Chondrocyte (in vitro differentiated cells): ENCODE measurements around the gene PMP22. TPM values are rescaled to one million over a fixed set of nuclear protein-coding genes. Genes with fewer than 3 reads are reported as not detected.
A peak's percentile ranks its signal among the peaks of the same experiment; 100 is the strongest.

Experiments
- DNase-seq: peaks from one replicate; pipeline ENCODE4 v3.0.0; 2021; ENCODE audit warnings: mixed read lengths, low spot score
- H3K27ac Mint-ChIP-seq: one replicate; pipeline ENCODE4 v1.8.0; 2021; ENCODE audit warnings: mild to moderate bottlenecking, moderate library complexity, mixed read lengths; ENCODE audit not compliant: unreplicated experiment
- H3K27me3 Mint-ChIP-seq: 2 replicates; pipeline ENCODE4 v1.8.0; 2021; ENCODE audit warnings: low read depth, mixed read lengths
- H3K36me3 Mint-ChIP-seq: 2 replicates; pipeline ENCODE4 v1.8.0; 2021; ENCODE audit warnings: low read depth, mixed read lengths
- H3K4me1 Mint-ChIP-seq: 2 replicates; pipeline ENCODE4 v1.8.0; 2021; ENCODE audit warnings: low read depth, mild to moderate bottlenecking, mixed read lengths
- H3K4me3 Mint-ChIP-seq: one replicate; pipeline ENCODE4 v1.8.0; 2021; ENCODE audit warnings: mild to moderate bottlenecking, moderate library complexity, mixed read lengths; ENCODE audit not compliant: unreplicated experiment
- H3K9me3 Mint-ChIP-seq: 2 replicates; pipeline ENCODE4 v1.8.0; 2021; ENCODE audit warnings: low read depth, mixed read lengths
- total RNA-seq: library from RNA; stranded (reverse); gene quantifications from 3 replicates; pipeline ENCODE4 v1.2.1, GENCODE V29; 2021
- TF ChIP-seq, protein P1 (sequence below): fragments of 200-600 bp; sonication (generic); IDR thresholded peaks from 2 replicates; pipeline ENCODE4 v1.5.0; 2021; ENCODE audit warnings: antibody characterized with exemption, mild to moderate bottlenecking, moderate library complexity

Gene PMP22
- total RNA-seq, 1 donor from 2014 or later = 152 TPM

DNA sequence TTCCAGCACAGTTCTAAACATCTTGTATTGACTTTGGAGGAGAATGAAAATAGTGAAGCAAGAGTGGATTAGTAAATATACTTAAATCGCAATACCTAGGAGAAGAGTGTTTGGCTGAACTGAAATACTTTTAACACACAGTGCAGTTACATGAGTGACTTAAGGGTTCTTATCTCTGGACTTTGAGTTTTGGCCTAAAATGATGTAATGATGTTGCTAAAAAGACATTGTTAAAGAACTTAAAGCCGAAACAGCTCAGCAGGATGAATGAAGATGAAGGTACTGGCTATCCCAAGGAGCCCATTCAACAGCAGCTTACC is 28.1 kb downstream of the PMP22 start:
- Mint-ChIP-seq H3K27me3 (no peaks in the 10 kb centered on the region), H3K9me3 (no peaks in the 10 kb centered on the region), H3K4me3 (no peak overlapping the region), H3K36me3 (peaks cover 44% of the 10 kb centered on the region), H3K27ac (no peak overlapping the region), H3K4me1 (peaks cover 11% of the 10 kb centered on the region)
- no peak for DNase-seq
- TF ChIP-seq, protein P1, sequence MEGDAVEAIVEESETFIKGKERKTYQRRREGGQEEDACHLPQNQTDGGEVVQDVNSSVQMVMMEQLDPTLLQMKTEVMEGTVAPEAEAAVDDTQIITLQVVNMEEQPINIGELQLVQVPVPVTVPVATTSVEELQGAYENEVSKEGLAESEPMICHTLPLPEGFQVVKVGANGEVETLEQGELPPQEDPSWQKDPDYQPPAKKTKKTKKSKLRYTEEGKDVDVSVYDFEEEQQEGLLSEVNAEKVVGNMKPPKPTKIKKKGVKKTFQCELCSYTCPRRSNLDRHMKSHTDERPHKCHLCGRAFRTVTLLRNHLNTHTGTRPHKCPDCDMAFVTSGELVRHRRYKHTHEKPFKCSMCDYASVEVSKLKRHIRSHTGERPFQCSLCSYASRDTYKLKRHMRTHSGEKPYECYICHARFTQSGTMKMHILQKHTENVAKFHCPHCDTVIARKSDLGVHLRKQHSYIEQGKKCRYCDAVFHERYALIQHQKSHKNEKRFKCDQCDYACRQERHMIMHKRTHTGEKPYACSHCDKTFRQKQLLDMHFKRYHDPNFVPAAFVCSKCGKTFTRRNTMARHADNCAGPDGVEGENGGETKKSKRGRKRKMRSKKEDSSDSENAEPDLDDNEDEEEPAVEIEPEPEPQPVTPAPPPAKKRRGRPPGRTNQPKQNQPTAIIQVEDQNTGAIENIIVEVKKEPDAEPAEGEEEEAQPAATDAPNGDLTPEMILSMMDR = no peak

DNA sequence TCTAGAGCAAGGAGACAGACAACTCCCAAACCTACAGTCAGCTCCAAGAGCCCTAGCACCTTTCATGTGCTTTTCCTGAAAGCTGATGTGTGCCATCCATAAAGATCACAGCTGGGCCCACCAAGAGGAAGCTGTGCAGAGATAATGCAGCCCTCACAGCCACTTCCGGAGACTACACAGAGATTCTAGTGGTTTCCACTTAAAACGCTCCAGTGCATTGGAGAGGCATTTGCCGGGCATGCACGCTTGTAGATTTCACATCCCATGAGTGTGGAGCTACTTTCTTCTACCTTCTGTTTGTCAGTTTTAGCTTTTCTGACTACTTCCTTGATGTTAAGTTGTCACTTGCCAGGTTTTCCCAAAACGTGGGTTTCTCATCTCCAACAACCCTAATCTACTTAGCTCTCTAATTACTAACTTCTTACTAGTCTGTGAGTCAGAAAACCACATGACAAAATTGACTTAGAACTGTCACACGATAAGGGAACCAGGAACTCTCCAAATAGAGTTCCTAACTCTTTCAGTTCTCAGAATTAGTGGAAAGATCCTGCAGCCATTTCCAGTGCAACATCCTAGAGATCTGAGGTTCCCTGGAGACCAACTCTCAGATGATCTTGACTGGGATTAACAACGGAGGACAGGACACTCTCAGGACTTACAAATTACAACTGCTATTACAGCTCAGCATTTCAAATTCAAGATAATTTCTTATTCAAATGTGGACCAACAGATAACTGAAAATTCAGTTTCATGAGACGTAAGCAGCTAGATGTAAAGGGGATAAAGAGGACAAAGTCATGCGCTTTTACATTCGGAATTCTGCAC is 28.6 kb downstream of the PMP22 start:
- H3K9me3 Mint-ChIP-seq = no peaks in the 10 kb centered on the region
- H3K36me3 Mint-ChIP-seq = peaks cover 43% of the 10 kb centered on the region
- no peak overlapping the region for H3K4me3 Mint-ChIP-seq
- no peaks in the 10 kb centered on the region for H3K27me3 Mint-ChIP-seq
- DNase-seq = no peak
- TF ChIP-seq, protein P1 = no peak
- peaks cover 11% of the 10 kb centered on the region for H3K4me1 Mint-ChIP-seq
- H3K27ac Mint-ChIP-seq = no peak overlapping the region

DNA sequence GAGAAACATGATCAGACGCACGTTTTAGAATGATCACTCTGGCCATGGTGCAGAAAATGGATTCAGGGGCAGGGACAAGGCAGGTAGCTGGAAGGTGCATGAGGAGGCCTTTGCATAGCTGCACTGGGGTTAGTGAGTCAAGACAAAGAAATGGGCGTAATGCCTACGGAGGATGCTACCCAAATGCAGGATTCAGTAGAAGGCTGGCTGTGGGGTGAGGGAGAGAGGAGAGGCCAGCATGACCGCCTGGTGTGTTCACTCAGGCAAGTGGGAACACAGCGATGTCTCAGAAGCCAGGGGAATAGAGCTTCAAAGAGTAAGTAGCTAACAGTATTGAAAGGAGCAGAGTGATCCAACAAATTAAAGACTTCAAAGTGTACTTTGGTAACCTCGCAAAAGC is 31.2 kb downstream of the PMP22 start:
- Mint-ChIP-seq H3K9me3 (no peaks in the 10 kb centered on the region), H3K27ac (no peak overlapping the region), H3K4me3 (no peak overlapping the region), H3K4me1 (no peaks in the 10 kb centered on the region), H3K36me3 (peaks cover 52% of the 10 kb centered on the region), H3K27me3 (no peaks in the 10 kb centered on the region)
- TF ChIP-seq, protein P1 = no peak
- DNase-seq = no peak

DNA sequence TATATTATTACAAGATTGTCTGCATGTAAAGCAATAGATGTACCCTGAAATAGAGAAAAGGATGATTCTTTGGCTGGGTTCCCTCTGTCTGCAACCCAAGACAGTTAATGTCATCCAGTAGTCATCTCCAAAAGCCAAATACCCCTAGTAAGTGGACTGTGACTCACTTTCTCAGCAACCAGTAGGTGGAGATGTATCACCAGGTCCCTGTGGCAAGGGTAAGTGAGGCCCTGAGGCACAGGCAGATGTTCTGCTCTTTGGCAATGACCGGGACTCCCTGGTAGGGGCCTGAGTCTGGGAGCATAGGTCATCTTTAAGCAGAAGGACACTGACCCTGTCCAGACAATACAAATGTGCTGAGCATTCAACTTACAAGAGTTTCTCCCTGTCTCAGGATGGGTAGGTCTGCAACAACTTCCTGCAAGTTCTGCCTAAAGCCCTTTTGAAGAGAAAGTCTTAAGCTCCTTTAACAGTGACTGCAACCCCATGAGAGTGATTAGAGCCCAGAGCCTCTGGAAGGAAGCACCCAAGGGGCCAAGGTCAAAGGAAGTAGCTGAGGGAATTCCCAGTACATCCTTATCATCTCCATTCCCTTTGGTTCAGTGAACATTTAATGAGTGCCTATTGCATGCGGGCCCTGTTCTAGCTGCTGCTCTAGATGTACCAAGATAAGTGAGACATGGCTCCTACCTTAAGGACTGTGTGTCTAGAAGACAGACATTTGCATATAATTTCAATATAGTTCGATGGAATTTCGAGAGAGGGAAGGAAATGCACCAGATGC is 31.9 kb downstream of the PMP22 start:
- Mint-ChIP-seq H3K4me3 (no peak overlapping the region), H3K36me3 (peaks cover 49% of the 10 kb centered on the region)

DNA sequence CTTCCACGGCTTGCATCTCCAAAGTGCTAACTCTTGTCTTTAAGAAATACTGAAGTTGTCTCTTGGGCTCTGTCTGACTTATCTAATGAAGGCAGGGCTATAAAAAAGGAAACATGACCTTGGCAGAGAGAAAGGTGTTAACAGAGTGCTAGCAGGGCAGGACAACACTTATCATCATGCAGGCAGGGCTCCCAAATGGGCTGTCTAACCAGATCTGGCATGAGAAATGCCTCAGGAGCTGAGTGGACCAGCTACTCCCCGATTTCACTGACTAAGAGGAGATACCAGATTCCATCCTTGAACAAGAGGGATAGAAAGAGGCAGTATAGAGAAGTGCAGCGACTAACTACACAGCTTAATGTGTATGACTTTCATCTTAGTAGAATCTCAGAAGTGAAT is 32.6 kb downstream of the PMP22 start:
- DNase-seq = no peak
- Mint-ChIP-seq H3K36me3 (peaks cover 47% of the 10 kb centered on the region), H3K27ac (no peak overlapping the region), H3K4me3 (no peak overlapping the region), H3K27me3 (no peaks in the 10 kb centered on the region), H3K9me3 (no peaks in the 10 kb centered on the region), H3K4me1 (no peaks in the 10 kb centered on the region)
- TF ChIP-seq, protein P1 = no peak

More for the DNA sequence above, 31.9 kb downstream of the PMP22 start:
- H3K27ac Mint-ChIP-seq = no peak overlapping the region
- no peaks in the 10 kb centered on the region for H3K9me3 Mint-ChIP-seq
- no peaks in the 10 kb centered on the region for H3K27me3 Mint-ChIP-seq
- no peaks in the 10 kb centered on the region for H3K4me1 Mint-ChIP-seq
- DNase-seq = no peak
- TF ChIP-seq, protein P1 = peak; percentile 62
